ENCODE measurements around the gene SPEG.

SPEG gene

GRCh38 chr2:219448099-219448775 lies 13.6 kb downstream of the SPEG start:
- Histone ChIP-seq H3K4me3 (ENCODE audit: insufficient read depth, low read depth, low read length, poor library complexity, severe bottlenecking) (no peak overlapping the region), H3K27me3 (replicated peaks; ENCODE audit: control insufficient read depth, insufficient read depth, low read length, poor library complexity, severe bottlenecking) (peaks cover 10% of the 10 kb centered on the region), H3K27ac (ENCODE audit: insufficient read depth, low read length, poor library complexity, severe bottlenecking) (no peak overlapping the region), H3K36me3 (ENCODE audit: control insufficient read depth, insufficient read depth, low read length) (no peaks in the 10 kb centered on the region), H3K9me3 (ENCODE audit: control insufficient read depth, low read length) (no peaks in the 10 kb centered on the region), H3K4me1 (ENCODE audit: control insufficient read depth, insufficient read depth, low read length, poor library complexity, severe bottlenecking) (peaks cover 6% of the 10 kb centered on the region)
- no peak for DNase-seq

- H3K9me3 ChIP-seq (ENCODE audit: control insufficient read depth, low read length), result no peaks in the 10 kb centered on the region
- H3K4me3 ChIP-seq (ENCODE audit: insufficient read depth, low read depth, low read length, poor library complexity, severe bottlenecking), result no peak overlapping the region
- no peaks in the 10 kb centered on the region for H3K36me3 ChIP-seq (ENCODE audit: control insufficient read depth, insufficient read depth, low read length)
- peaks cover 6% of the 10 kb centered on the region for H3K4me1 ChIP-seq (ENCODE audit: control insufficient read depth, insufficient read depth, low read length, poor library complexity, severe bottlenecking)
- no peak for DNase-seq
- H3K27me3 ChIP-seq (replicated peaks; ENCODE audit: control insufficient read depth, insufficient read depth, low read length, poor library complexity, severe bottlenecking), result peaks cover 10% of the 10 kb centered on the region
- no peak overlapping the region for H3K27ac ChIP-seq (ENCODE audit: insufficient read depth, low read length, poor library complexity, severe bottlenecking)
These were observed 14.2 kb downstream of the SPEG start for GRCh38 chr2:219448776-219449341.

GRCh38 chr2:219449609-219450008 lies 15.0 kb downstream of the SPEG start:
- peaks cover 6% of the 10 kb centered on the region for H3K4me1 ChIP-seq (ENCODE audit: control insufficient read depth, insufficient read depth, low read length, poor library complexity, severe bottlenecking)
- no peak overlapping the region for H3K4me3 ChIP-seq (ENCODE audit: insufficient read depth, low read depth, low read length, poor library complexity, severe bottlenecking)
- H3K27me3 ChIP-seq (replicated peaks; ENCODE audit: control insufficient read depth, insufficient read depth, low read length, poor library complexity, severe bottlenecking), result peaks cover 10% of the 10 kb centered on the region
- H3K9me3 ChIP-seq (ENCODE audit: control insufficient read depth, low read length), result no peaks in the 10 kb centered on the region
- no peak overlapping the region for H3K27ac ChIP-seq (ENCODE audit: insufficient read depth, low read length, poor library complexity, severe bottlenecking)
- H3K36me3 ChIP-seq (ENCODE audit: control insufficient read depth, insufficient read depth, low read length), result no peaks in the 10 kb centered on the region
- DNase-seq, result no peak

- peaks cover 6% of the 10 kb centered on the region for H3K4me1 ChIP-seq (ENCODE audit: control insufficient read depth, insufficient read depth, low read length, poor library complexity, severe bottlenecking)
- H3K36me3 ChIP-seq (ENCODE audit: control insufficient read depth, insufficient read depth, low read length), result no peaks in the 10 kb centered on the region
- H3K4me3 ChIP-seq (ENCODE audit: insufficient read depth, low read depth, low read length, poor library complexity, severe bottlenecking), result no peak overlapping the region
- DNase-seq, result no peak
- peaks cover 10% of the 10 kb centered on the region for H3K27me3 ChIP-seq (replicated peaks; ENCODE audit: control insufficient read depth, insufficient read depth, low read length, poor library complexity, severe bottlenecking)
- H3K27ac ChIP-seq (ENCODE audit: insufficient read depth, low read length, poor library complexity, severe bottlenecking), result no peak overlapping the region
- H3K9me3 ChIP-seq (ENCODE audit: control insufficient read depth, low read length), result no peaks in the 10 kb centered on the region
These were observed 17.2 kb downstream of the SPEG start for GRCh38 chr2:219451661-219452360.

- H3K4me1 ChIP-seq (ENCODE audit: control insufficient read depth, insufficient read depth, low read length, poor library complexity, severe bottlenecking), result peaks cover 6% of the 10 kb centered on the region
- H3K9me3 ChIP-seq (ENCODE audit: control insufficient read depth, low read length), result no peaks in the 10 kb centered on the region
- no peak overlapping the region for H3K4me3 ChIP-seq (ENCODE audit: insufficient read depth, low read depth, low read length, poor library complexity, severe bottlenecking)
- peaks cover 10% of the 10 kb centered on the region for H3K27me3 ChIP-seq (replicated peaks; ENCODE audit: control insufficient read depth, insufficient read depth, low read length, poor library complexity, severe bottlenecking)
- H3K27ac ChIP-seq (ENCODE audit: insufficient read depth, low read length, poor library complexity, severe bottlenecking), result no peak overlapping the region
- DNase-seq, result no peak
- no peaks in the 10 kb centered on the region for H3K36me3 ChIP-seq (ENCODE audit: control insufficient read depth, insufficient read depth, low read length)
These were observed 18.0 kb downstream of the SPEG start for GRCh38 chr2:219452361-219453317.

GRCh38 chr2:219453671-219454590 lies 19.3 kb downstream of the SPEG start:
- Histone ChIP-seq H3K27me3 (replicated peaks; ENCODE audit: control insufficient read depth, insufficient read depth, low read length, poor library complexity, severe bottlenecking) (peaks cover 4% of the 10 kb centered on the region), H3K36me3 (ENCODE audit: control insufficient read depth, insufficient read depth, low read length) (no peaks in the 10 kb centered on the region), H3K4me1 (ENCODE audit: control insufficient read depth, insufficient read depth, low read length, poor library complexity, severe bottlenecking) (no peaks in the 10 kb centered on the region), H3K27ac (ENCODE audit: insufficient read depth, low read length, poor library complexity, severe bottlenecking) (no peak overlapping the region), H3K4me3 (ENCODE audit: insufficient read depth, low read depth, low read length, poor library complexity, severe bottlenecking) (no peak overlapping the region), H3K9me3 (ENCODE audit: control insufficient read depth, low read length) (no peaks in the 10 kb centered on the region)
- DNase-seq, result no peak

GRCh38 chr2:219455581-219455980 lies 20.9 kb downstream of the SPEG start:
- Histone ChIP-seq H3K27ac (ENCODE audit: insufficient read depth, low read length, poor library complexity, severe bottlenecking) (no peak overlapping the region), H3K27me3 (replicated peaks; ENCODE audit: control insufficient read depth, insufficient read depth, low read length, poor library complexity, severe bottlenecking) (no peaks in the 10 kb centered on the region), H3K9me3 (ENCODE audit: control insufficient read depth, low read length) (no peaks in the 10 kb centered on the region), H3K4me1 (ENCODE audit: control insufficient read depth, insufficient read depth, low read length, poor library complexity, severe bottlenecking) (no peaks in the 10 kb centered on the region), H3K4me3 (ENCODE audit: insufficient read depth, low read depth, low read length, poor library complexity, severe bottlenecking) (no peak overlapping the region), H3K36me3 (ENCODE audit: control insufficient read depth, insufficient read depth, low read length) (no peaks in the 10 kb centered on the region)
- DNase-seq, result no peak

- Histone ChIP-seq H3K36me3 (ENCODE audit: control insufficient read depth, insufficient read depth, low read length) (no peaks in the 10 kb centered on the region), H3K9me3 (ENCODE audit: control insufficient read depth, low read length) (no peaks in the 10 kb centered on the region), H3K27ac (ENCODE audit: insufficient read depth, low read length, poor library complexity, severe bottlenecking) (no peak overlapping the region), H3K27me3 (replicated peaks; ENCODE audit: control insufficient read depth, insufficient read depth, low read length, poor library complexity, severe bottlenecking) (no peaks in the 10 kb centered on the region), H3K4me1 (ENCODE audit: control insufficient read depth, insufficient read depth, low read length, poor library complexity, severe bottlenecking) (no peaks in the 10 kb centered on the region), H3K4me3 (ENCODE audit: insufficient read depth, low read depth, low read length, poor library complexity, severe bottlenecking) (no peak overlapping the region)
- DNase-seq, result no peak
These were observed 23.2 kb downstream of the SPEG start for GRCh38 chr2:219457784-219458369.

- Histone ChIP-seq H3K9me3 (ENCODE audit: control insufficient read depth, low read length) (no peaks in the 10 kb centered on the region), H3K4me1 (ENCODE audit: control insufficient read depth, insufficient read depth, low read length, poor library complexity, severe bottlenecking) (no peaks in the 10 kb centered on the region), H3K36me3 (ENCODE audit: control insufficient read depth, insufficient read depth, low read length) (no peaks in the 10 kb centered on the region), H3K4me3 (ENCODE audit: insufficient read depth, low read depth, low read length, poor library complexity, severe bottlenecking) (no peak overlapping the region), H3K27me3 (replicated peaks; ENCODE audit: control insufficient read depth, insufficient read depth, low read length, poor library complexity, severe bottlenecking) (no peaks in the 10 kb centered on the region), H3K27ac (ENCODE audit: insufficient read depth, low read length, poor library complexity, severe bottlenecking) (no peak overlapping the region)
- DNase-seq, result no peak
These were observed 24.4 kb downstream of the SPEG start for GRCh38 chr2:219458996-219459395.
